ENCODE measurements around the gene FHIT.

GRCh38 chr3:61300786-61301185, 49.5 kb upstream of the FHIT start:
- TF ChIP-seq NR2C1 (IDR thresholded peaks at IDR 0.05) (no peak), LARP7 (IDR thresholded peaks at IDR 0.05) (no peak), CTCF (IDR thresholded peaks at IDR 0.05 in 2 of 3, conservative IDR thresholded peaks at IDR 0.05 in 1 of 3; ENCODE audit: control insufficient read depth in 2 of 3, extremely low read depth in 1 of 3, insufficient read depth in 1 of 3, low read depth in 3 of 3, low read length in 3 of 3) (no peak), BRCA1 (IDR thresholded peaks at IDR 0.05; ENCODE audit: low read depth, low read length) (no peak), CEBPB (IDR thresholded peaks at IDR 0.05; ENCODE audit: borderline replicate concordance in 1 of 2, low read depth in 2 of 2, low read length in 2 of 2) (no peak), ZBTB40 (IDR thresholded peaks at IDR 0.05; ENCODE audit: borderline replicate concordance) (no peak), SUZ12 (IDR thresholded peaks at IDR 0.05; ENCODE audit: unreplicated experiment) (no peak), PML (IDR thresholded peaks at IDR 0.05; ENCODE audit: low read length) (no peak), POLR2A (IDR thresholded peaks at IDR 0.05; ENCODE audit: low read depth, low read length) (no peak)
